ENCODE measurements around the gene ARMH1. TPM values are rescaled to one million over a fixed set of nuclear protein-coding genes. Genes with fewer than 3 reads are reported as not detected.

The ARMH1 gene
- total and polyA plus RNA-seq, 10 donors: 12.2 to 86.0 (median 20.8) TPM

- Histone ChIP-seq H3K36me3 (peaks cover 0 to 71% (median 63%) of the 10 kb centered on the region in 6 donors), H3K9me3 (no peaks in the 10 kb centered on the region), H3K4me1 (peaks cover 16 to 76% (median 42%) of the 10 kb centered on the region in 6 donors), H3K27me3 (replicated peaks in 1 of 7) (no peaks in the 10 kb centered on the region), H3K4me3 (no peak overlapping the region), H3K27ac (no peak overlapping the region)
- TF ChIP-seq POLR2AphosphoS5 (IDR thresholded peaks at IDR 0.05) (no peak), CTCF (IDR thresholded peaks at IDR 0.05 in 8 of 11, conservative IDR thresholded peaks at IDR 0.05 in 3 of 11) (no peak), POLR2A (IDR thresholded peaks at IDR 0.05) (no peak)
- intact Hi-C loops (cut with DNase I; ENCODE audit: low total_unique reads): no loop called here
- DNase-seq: no peak
- WGBS, 5 donors: 78 to 91% (median 88%) methylated on average over 3 of the region's 3 CpGs
Observed at GRCh38 chr1:44634606-44635189, 39.8 kb upstream of the ARMH1 start.

GRCh38 chr1:44635439-44635838, 39.1 kb upstream of the ARMH1 start:
- Histone ChIP-seq H3K4me3 (no peak overlapping the region), H3K9me3 (no peaks in the 10 kb centered on the region), H3K27ac (no peak overlapping the region), H3K36me3 (peaks cover 0 to 78% (median 70%) of the 10 kb centered on the region in 6 donors), H3K27me3 (replicated peaks in 1 of 7) (no peaks in the 10 kb centered on the region), H3K4me1 (peaks cover 16 to 76% (median 42%) of the 10 kb centered on the region in 6 donors)
- WGBS, 5 donors: 89 to 97% (median 94%) methylated on average over 9 of the region's 9 CpGs
- no peak for DNase-seq
- TF ChIP-seq POLR2AphosphoS5 (IDR thresholded peaks at IDR 0.05) (no peak), POLR2A (IDR thresholded peaks at IDR 0.05) (no peak), CTCF (IDR thresholded peaks at IDR 0.05 in 8 of 11, conservative IDR thresholded peaks at IDR 0.05 in 3 of 11) (no peak)
- intact Hi-C loops (cut with DNase I; ENCODE audit: low total_unique reads): no loop called here

GRCh38 chr1:44636083-44636687, 38.3 kb upstream of the ARMH1 start:
- H3K9me3 ChIP-seq: no peaks in the 10 kb centered on the region
- no peak for DNase-seq
- intact Hi-C loops (cut with DNase I; ENCODE audit: low total_unique reads): no loop called here
- no peak overlapping the region for H3K4me3 ChIP-seq
- no peak for TF ChIP-seq POLR2A (IDR thresholded peaks at IDR 0.05)
- no peak for TF ChIP-seq CTCF (IDR thresholded peaks at IDR 0.05 in 8 of 11, conservative IDR thresholded peaks at IDR 0.05 in 3 of 11)
- no peak for TF ChIP-seq POLR2AphosphoS5 (IDR thresholded peaks at IDR 0.05)
- peaks cover 0 to 86% (median 77%) of the 10 kb centered on the region in 6 donors for H3K36me3 ChIP-seq
- peaks cover 16 to 73% (median 39%) of the 10 kb centered on the region in 6 donors for H3K4me1 ChIP-seq
- H3K27ac ChIP-seq: no peak overlapping the region
- 93 to 97% (median 95%) methylated on average over 12 to 14 of the region's 14 CpGs for WGBS, 5 donors
- H3K27me3 ChIP-seq (replicated peaks in 1 of 7): no peaks in the 10 kb centered on the region

Measured in spleen (tissue), 11 donors.